HG02884 (cell line): ENCODE measurements around the gene PCSK2.
A peak's percentile ranks its signal among the peaks of the same experiment; 100 is the strongest.

Experiments used
- ATAC-seq: cut with Tn5 transposase; IDR thresholded peaks from one replicate; pipeline ENCODE4 v1.9.1; 2021; ENCODE audit warnings: mild to moderate bottlenecking, moderate library complexity; ENCODE audit not compliant: unreplicated experiment

The PCSK2 gene

DNA sequence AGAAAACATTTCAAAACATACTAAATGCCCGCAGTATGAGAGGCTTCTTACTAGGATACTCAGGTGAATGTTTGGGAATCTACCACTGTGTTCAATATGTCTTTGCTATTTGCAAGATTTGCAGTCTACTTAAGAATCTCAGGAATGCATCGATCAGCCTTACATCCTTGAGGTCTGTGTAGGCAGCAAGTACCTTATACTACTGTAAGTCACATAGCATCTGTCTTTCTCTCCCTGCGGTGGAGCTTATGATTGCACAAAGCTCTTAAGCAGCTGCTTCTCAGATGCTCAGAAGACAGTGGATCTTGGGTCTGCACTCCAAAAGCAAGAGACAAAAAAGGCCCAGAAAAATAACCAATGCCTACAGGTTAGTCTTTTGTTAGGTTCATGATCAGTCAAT lies 21.4 kb downstream of the PCSK2 start:
- ATAC-seq: no peak

DNA sequence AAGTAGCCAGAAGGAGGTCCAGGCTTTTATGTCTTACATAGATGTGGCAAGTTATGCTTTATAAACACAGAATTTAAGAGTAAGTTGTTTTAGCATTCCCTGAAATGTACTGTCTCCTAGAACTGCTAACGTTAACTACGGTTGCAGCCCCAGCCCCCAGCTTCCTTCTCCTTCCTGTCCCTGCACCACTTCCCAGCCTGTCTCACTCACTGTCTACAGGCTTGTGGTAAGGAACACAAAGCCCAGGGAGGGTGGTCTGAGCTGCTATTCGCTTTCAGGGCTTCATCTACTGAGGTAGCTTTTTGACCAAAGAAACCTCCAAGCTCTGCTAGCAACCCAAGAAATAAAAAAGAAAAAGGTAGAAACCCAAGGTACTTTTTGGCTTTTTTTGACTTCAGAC lies 35.9 kb downstream of the PCSK2 start:
- no peak for ATAC-seq

DNA sequence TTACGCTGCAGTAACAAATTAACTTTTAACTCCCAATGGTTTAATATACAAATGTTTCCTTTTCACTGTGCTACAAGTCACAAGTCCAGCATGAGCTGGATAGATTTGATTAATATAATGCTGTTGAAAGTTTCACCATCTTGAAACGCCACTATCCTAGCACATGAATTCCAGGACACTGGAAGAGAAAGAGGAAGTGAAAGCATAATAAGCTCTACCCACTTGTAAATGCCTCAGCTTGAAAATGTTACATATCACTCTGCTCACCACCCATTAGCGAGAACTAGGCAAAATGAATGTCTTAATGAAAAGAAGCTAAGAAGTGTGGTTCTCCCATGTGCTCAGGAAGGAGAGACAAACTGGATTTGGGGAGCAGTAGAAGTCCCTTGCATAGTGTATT lies 46.9 kb downstream of the PCSK2 start:
- ATAC-seq: no peak

DNA sequence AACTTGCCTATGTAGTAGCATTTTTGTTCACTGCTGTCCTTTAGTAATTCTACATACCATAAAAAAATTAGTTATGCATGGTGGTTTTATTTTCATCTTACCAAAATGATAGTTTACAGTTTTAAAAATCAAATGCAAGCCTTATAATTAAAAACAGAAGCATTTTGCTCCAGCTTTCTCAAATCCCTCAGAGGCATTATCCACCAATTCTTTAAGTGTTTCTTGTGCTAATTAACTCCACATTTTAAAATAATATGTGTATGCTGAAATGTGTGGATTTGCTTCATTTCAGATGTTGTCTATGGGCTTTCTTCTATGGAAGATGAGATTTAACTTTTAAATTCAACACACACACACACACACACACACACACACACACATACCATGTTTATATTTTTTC lies 49.3 kb downstream of the PCSK2 start:
- ATAC-seq: no peak

DNA sequence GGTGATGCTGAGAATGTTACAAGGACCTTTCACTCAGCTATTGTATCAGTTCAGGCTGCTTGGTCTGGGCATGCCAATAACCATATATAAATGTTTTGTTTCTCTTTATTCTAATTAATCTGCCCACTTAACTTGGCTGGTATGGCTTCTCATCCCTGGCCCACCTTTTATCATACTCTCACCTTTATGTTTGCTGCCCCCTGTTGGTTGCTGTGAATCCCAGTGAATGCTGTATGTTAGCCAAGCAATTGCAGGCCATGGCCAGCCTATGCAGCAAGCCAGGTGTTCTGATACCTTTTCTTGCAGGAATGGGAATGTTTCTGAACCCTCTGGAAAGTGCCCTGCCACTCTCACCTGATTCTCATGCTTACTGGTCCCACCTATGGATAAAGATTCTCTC lies 54.6 kb downstream of the PCSK2 start:
- peak; percentile 68 for ATAC-seq

DNA sequence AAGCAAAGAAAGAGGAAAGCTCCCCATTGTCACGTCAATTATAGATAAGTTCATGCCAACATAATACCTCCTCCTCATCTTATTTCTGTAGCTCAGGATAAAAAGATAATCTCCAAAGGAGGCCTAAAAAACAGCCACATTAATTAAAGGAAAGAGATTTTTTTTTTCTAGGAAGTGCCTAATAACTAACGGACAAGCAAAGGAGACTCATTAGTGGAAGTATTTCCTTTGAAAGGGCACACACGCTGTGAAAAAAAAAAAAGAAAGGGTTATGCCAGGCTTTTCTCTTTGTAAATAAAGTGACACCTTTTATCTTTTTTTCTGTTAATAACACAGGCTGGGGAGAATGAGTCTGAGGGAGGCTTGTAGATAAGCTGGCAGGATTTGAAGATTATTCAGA lies 55.7 kb downstream of the PCSK2 start:
- no peak for ATAC-seq

DNA sequence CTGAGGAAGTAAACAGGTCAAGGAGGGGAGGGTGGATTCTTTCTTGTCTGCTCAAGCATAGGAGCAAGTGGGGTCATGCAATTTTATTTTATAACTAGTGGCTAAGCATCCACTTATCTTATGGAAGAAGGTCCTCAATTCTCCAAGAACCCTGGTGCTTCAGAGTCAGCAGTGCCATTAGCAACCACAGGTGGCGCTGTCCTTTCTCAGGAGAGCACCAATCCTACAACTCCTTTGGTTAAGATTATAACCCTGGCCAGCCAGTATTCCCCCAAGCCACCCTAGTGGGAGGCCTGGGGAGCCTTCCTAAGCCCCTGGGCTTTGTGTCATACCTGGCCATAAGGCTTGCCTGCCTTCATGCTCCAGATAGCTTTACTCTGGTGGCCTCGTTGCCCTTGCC lies 60.7 kb downstream of the PCSK2 start:
- no peak for ATAC-seq

DNA sequence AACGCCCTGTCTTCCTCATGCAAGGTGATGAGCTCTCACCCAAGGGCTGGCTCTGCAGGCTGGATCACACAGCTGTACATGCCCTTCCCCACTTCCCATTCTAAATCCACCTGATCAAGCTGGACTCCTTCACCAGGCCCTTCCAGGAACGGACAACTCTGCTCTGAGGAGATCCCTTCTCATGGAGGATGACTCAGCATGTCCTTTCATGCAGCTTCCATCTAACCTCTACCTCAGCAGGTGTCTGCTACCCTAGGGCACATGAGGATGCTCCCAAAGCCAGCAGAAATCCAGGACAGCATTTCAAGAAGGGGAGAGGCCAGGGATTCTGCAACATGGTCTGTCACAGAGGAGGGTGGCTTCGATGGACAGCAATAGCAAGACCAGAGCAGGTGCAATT lies 61.2 kb downstream of the PCSK2 start:
- ATAC-seq: no peak

DNA sequence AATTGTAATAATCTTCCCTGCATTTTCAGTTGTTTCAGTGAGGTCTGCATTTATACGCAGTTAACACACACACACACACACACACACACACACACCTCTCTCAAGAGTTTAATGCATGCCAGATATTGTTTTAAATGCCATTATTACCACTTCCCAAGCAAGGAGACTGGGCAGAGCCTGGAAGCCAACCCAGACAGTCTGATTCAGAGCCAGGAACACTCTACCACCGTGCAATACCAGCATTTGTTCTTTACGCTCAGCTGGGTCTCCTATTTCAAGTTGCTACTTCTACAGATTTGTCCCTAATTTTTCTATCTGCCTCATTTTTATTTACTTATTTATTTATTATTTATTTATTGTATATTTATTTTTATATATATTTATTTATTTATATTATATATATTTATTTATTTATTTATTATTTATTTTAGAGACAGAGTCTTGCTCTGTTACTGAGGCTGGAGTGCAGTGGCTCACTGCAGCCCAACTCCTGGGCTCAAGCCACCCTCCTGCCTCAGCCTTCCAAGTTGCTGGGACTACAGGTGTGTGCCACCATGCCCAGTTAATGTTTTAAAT lies 68.4 kb downstream of the PCSK2 start:
- ATAC-seq: no peak

DNA sequence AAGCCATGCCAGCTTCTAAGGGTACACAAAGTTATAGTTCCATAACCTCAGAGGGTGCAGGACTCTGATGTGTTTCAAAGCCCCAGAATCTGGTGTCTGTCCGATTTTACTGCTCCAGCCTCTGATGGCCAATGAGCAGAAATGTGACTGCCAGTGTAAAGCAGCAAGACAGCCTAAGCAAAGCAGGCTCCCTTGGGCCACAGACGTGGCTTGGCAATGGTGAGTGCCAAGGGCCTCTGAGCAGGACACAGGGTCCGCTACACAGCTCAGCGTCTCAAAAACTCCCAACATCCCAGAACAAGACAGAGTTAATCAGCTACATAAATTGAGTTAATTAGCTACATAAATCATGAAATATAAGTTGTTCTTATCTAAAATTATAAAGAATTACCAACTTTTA lies 69.2 kb downstream of the PCSK2 start:
- no peak for ATAC-seq

DNA sequence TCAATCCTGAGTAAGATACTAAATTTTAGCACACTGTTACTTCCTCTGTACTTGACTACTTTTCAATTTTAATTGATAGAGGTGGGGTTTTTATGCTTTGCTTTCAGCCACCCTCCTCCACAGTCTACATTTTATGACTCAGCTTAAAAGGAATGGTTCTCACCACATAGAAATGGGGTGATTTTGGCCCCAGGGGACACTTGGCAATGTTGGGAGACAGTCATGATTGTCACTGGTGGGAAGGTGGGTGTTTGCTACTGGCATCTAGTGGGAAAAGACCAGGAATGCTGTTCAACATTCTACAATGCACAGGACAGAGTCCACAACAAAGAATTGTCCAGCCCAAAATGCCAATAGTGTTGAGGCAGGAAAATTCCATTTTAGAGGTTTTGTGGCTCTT lies 71.3 kb downstream of the PCSK2 start:
- ATAC-seq: no peak

DNA sequence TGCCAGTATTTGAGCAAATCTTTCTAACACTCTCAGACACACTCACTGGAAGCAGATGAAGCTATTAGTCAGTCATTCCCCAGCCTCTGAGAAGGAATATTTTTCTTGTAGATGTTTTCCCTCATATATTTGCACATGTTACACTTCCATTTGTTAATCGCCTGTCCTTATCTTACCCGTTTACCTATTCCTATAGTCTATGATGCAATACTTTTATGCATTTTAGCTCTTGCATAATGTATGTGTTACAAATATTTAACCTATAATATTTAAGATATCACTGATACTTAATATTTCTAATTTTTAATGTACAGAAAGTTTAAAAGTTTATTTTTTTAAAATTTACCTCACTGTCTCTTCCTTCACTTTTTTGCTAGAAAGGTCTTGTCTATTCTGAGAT lies 71.9 kb downstream of the PCSK2 start:
- ATAC-seq: no peak

DNA sequence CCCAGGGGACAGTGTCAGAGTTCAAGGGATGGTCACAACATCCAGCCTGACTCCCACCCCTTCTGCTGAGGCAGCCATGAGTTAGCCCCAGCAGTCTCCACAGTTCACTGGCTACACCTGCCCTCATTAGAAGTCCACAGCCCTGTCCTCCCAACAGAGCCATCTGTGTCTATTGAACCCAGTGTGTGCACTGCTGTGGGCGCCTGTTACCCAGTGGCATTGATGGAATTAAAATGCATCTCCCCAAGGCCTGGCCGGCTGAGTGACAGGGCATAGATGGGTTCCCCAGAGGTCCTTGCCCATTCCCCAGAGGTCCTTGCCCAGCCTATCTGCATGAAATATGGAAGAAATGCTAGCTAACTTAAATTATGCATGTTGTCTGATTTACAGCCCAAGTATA lies 73.3 kb downstream of the PCSK2 start:
- no peak for ATAC-seq

DNA sequence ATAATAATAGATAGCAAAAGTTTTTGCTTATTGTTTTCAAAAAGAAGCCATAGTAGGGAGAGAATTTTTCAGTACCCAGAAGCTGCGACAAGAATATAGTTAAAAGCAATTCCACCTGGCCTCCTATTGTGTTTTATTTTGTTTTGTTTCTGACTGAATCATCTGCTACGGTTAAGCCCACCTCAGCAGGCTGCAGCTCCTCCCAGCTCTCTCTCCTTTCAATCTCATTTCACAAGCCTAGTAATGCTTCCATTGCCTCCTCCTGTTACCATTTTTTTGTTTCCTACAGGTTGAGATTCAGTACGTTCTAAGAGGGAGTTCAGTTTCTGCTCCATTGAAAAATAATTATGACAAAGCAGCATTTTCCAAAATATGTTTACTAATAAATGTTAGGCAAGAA lies 77.9 kb downstream of the PCSK2 start:
- no peak for ATAC-seq

DNA sequence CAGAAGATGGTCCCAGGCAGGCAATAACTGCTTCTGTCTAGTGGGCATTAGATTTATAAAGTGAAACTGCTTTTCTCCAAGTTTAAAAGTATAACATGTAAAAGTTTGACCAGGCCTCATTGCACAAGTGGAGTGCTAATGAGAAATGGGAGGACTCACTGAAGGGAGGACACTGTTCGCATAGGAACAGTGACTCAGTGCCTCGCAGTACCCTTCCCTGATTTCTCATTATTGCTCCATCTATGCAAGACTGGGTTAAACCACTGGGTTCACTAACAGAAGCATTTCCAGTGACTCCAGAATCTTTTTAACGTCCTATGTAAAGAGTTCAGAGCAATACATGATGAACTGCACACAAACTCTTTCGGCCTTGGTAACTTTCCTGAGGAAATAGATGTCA lies 79.6 kb downstream of the PCSK2 start:
- no peak for ATAC-seq

DNA sequence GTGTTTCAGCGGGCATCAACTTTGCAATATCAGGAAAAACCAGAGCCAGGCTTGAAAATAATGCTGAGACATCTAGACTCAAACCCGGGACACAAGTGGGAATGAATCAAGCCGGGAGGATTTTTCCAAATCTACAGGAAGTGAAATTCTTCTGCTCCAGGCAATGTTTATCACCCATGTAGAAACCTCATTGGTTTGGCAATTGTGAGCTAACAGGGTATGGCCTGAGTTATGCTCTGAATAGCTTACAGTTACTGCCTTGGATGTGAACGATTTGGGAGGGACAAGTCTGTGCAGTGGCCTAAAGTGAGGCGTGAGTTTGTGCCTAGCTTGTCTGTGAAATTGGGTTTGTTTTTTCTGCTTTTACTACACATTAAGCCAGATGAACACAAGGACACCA lies 87.4 kb downstream of the PCSK2 start:
- no peak for ATAC-seq

DNA sequence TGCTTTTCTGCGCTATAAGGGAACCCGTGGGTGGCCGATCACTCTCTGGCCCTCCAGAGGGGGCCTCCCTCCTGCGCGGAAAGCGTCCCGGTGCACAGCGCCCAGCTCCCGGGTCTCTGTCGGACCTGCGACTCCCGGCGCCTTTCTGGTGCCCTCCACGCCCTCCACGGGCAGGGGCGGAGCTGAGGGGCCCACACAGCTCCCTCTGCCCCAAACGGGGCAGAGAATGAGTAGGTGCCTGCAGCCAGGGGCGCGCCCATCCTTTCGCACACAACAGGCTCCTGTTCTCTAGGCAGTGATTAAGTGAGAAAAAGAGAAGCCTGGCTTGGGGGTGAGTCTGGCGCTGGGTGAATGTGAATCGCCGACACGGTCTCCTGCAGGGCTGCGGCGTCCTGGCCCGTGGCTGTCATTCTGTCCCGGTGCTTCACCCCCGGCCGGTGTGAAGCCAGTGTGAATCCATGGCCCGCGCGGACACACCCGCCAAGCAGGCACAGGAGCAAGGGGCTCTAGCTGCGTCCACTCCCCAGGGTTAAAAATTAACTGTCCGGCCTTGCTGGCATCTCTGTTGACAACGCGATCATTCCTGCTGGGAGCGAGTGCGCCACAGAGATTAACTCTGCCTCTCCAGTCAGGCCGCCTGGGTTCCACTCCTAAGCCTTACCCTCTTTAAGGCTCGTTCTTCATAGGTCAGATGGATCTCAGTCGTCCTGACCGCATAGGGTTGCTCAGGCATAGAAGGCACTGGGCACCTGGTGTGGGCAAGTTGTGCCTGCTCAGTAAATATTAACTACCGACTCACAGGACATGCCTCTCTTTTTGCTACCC lies 88.8 kb downstream of the PCSK2 start:
- no peak for ATAC-seq

DNA sequence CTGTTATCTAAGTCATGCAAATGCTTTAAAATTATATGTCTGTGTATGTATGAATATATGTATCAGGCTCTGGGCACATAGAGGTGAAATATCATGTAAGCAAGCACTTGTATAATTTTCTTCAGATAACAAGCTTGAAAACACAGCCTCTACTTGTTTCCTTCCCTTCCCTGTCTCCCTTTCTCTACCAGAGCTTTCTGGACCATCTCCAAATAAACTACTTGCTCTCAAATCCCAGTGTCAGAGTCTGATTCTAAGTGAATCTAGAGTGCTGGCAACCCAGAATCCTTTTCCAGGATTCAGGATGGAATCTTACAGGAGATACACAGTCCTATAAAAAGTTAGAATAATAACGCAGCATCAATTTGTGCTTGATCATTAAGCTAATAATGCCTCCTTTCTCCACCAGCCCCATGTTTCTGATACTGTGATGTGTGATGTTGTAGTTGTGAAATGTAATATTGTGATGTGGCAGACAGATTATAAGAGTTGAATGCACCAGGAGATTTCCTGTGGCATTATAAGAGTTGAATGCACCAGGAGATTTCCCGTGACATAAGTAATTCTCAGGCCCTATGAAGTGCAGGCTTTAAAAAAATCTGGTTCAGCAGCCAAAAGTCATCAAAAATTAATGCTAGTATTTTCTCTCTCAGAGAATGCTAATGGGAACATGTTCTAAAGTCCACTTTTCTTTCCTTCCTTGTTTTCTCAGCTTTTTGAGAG lies 89.6 kb downstream of the PCSK2 start:
- no peak for ATAC-seq

DNA sequence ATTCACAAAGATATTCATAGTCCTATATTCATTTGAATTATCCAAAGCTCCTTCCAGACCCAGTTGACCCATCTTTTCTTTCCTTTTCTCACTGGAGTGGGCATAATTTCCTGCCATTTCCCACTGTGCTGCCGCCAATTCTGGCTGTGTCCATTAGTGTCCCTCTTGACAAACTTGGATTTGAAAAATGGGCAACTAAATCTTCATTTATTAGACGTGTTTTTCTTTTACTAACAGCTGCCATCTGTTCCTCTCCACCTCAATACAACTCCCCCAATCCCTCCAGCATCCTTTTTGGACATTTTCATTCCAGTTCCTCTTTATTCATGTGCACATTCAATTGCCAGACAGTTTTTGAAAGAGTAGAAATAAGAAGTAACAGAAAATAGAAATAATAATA lies 90.5 kb downstream of the PCSK2 start:
- no peak for ATAC-seq

DNA sequence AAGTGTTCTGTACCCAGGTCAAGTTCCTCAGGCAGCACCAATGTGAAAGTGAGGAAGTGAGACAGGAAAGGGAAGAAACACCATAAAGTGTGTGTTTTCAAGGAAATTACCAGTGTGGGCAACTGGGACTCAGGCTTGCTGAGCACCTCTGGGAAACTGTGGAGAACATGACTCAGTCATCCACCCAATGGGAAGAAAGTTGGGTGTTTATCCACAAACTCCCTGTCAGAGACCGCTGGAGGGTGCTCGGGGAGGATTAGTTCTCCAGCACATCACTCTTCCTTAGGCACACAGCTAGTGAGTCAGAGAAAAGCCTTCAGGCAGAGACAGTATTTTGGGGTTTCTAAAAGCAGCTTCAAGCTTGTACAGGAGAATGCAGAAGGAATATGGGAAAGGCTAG lies 93.6 kb downstream of the PCSK2 start:
- no peak for ATAC-seq

DNA sequence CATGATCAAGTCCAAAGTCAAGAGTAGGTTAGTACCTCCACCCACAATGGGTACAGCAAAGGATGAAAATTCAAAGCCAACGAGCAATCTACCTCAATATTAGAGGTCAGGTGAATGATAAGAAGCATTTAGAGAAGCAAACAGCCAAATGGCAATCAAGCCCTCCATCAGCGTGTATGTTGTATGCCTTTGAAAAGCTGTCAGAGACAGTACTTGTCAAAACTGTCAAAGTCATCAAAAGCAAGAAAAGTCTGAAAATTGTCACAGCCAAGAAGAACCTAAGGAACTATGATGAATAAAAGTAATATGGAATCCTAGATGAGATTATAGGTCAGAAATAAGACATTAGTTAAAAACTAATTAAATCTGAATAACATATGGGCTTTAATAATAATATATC lies 99.3 kb downstream of the PCSK2 start:
- ATAC-seq: no peak
